ENCODE results near the gene LILRB2.

GRCh38 chr19:54302257-54302656 is 21.3 kb upstream of the LILRB2 start:
- TF ChIP-seq EZH2 (IDR thresholded peaks at IDR 0.05; ENCODE audit: low read depth), result no peak
- no peak for TF ChIP-seq CTCF (conservative IDR thresholded peaks at IDR 0.05)
